WI38 (cell line): ENCODE results near the gene LMO1.
A peak's percentile ranks its signal among the peaks of the same experiment; 100 is the strongest.

Experiments
- H3K4me3 ChIP-seq: 2 replicates; pipeline ENCODE4 v1.5.1; 2011; ENCODE audit warnings: low read depth, mild to moderate bottlenecking, control low read depth, low read length
- TF ChIP-seq, protein P1 (sequence below): IDR thresholded peaks from 2 replicates; pipeline ENCODE4 v1.5.1; 2012; ENCODE audit warnings: low read depth, mild to moderate bottlenecking, control low read depth, low read length

The LMO1 gene

DNA sequence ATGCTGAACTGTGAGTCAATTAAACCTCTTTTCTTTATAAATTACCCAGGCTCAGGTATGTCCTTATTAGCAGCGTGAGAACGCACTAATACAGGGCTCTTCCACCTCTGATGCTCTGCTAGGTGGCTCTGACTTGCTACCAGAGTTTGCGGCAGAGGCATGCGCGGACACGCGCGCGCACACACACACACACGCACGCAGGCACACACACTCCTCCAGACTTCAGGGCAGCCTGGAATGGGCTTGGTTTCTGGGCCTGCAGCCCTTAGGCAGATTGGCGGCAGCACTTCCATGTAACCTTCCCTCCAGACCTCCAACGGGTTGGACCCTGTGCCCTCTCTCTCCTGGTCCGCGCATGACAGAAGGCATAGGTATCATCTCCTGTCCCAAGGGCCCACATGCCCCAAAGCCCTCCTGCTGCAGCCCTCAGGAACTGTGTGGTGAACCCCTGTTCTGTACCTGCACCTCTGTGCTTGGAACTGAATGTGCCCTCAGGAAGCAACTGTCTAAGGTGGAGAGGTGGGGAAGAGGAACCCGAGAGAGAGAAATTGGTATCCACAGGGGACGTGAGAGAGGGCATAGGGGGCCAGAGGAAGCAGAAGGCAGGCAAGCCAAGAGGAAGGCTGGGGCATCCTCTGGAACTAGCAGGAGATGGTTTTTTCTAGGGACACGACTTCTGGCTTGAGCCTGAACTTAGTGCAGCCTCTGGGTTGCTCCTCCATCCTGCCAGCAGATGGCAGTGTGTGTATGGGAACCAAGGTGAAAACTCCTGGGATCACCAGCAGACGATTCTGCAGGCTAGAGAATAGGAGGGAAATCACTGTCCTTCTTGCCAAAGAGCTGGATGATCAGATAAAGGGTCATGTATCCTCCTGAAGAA is 71.4 kb downstream of the LMO1 start:
- H3K4me3 ChIP-seq: no peak overlapping the region
- TF ChIP-seq, protein P1, sequence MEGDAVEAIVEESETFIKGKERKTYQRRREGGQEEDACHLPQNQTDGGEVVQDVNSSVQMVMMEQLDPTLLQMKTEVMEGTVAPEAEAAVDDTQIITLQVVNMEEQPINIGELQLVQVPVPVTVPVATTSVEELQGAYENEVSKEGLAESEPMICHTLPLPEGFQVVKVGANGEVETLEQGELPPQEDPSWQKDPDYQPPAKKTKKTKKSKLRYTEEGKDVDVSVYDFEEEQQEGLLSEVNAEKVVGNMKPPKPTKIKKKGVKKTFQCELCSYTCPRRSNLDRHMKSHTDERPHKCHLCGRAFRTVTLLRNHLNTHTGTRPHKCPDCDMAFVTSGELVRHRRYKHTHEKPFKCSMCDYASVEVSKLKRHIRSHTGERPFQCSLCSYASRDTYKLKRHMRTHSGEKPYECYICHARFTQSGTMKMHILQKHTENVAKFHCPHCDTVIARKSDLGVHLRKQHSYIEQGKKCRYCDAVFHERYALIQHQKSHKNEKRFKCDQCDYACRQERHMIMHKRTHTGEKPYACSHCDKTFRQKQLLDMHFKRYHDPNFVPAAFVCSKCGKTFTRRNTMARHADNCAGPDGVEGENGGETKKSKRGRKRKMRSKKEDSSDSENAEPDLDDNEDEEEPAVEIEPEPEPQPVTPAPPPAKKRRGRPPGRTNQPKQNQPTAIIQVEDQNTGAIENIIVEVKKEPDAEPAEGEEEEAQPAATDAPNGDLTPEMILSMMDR: peak; percentile 82

DNA sequence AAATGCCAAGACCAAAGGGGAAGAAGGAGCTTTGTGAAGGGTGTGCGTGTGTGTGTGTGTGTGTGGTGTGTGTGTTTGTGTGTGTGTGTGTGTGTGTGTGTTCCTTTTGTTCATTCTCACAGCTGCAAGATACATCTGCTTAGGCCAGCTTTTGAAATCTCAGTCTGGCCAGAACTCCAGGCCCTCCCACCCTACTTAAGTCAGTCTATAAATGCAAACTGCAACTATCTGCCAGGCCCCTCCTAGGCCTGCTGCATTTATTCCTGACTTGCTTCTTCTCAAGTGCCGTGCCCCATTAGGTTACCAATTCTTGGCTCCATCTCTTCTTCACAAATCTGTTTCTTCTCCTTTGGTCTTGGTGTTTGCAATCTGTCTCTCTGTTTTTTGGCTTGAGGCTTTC is 73.2 kb downstream of the LMO1 start:
- TF ChIP-seq, protein P1: no peak
- no peak overlapping the region for H3K4me3 ChIP-seq

DNA sequence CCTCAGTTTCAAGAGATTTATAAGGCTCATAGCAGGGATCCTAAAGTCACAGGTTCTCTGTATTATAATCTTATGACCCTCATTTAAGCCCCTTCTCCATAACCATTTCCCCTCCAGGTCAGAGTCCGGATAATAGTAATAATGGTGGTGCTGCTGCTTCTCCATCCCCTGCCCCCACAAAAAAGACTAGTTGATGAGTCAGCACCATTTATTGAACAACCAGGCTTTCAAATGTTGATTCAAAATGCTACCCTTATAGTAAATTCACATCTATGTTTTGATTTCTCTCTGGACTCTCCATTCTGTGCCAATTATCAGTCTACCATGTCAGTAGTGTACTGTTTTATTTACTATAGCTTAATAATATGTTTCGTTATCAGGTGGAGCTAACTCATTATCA is 77.2 kb downstream of the LMO1 start:
- TF ChIP-seq, protein P1: no peak
- H3K4me3 ChIP-seq: no peak overlapping the region

GRCh38 chr11:8183111-8183510 is 80.6 kb downstream of the LMO1 start:
- no peak overlapping the region for H3K4me3 ChIP-seq
- TF ChIP-seq, protein P1: no peak

- H3K4me3 ChIP-seq: no peak overlapping the region
- TF ChIP-seq, protein P1: no peak
Measured at GRCh38 chr11:8180469-8180868, 83.2 kb downstream of the LMO1 start.

DNA sequence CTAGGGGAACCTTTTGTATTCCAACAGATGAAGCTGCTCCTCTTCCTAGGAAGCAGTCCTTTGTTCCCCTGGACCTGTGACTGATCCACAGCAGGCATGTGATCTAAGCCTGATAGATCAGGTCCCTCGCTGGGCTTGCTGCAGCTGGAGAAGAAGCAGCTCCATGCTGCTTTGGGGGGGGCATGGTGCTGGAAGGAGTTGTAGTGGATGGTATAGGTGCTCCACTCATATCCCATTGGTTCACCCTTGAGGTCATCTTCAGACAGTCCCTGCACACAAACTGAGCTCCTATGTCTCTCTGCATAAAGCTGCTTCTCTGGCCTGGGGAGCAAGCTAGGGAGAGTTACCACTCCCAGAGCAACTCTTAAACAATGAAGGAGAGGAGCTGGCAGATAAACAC is 85.4 kb downstream of the LMO1 start:
- TF ChIP-seq, protein P1: no peak
- no peak overlapping the region for H3K4me3 ChIP-seq

DNA sequence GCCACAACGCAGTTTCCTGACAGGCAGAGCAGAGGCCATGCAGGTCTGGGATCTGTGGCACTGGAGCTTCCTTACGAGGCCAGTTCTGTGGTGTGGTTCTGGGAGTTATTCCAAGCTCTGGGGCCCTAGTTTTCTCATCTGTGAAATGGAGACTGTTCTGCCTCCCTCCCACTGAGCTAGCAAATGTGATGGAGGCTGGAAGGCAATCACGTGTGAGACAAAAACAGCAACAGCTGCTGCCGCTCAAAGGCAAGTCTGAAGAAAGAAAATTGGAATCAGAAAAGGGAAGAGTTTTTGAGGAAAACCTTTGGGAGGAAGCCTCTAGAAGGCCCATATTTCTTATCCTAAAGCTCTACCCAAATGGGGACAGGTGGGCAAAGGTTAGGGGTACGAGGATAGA is 86.5 kb downstream of the LMO1 start:
- no peak overlapping the region for H3K4me3 ChIP-seq
- TF ChIP-seq, protein P1: no peak
